ENCODE data around the gene CACNG6. TPM values are rescaled to one million over a fixed set of nuclear protein-coding genes. Genes with fewer than 3 reads are reported as not detected.

Gene CACNG6
- total RNA-seq, 1 experiment from 2014 or later = not detected

DNA sequence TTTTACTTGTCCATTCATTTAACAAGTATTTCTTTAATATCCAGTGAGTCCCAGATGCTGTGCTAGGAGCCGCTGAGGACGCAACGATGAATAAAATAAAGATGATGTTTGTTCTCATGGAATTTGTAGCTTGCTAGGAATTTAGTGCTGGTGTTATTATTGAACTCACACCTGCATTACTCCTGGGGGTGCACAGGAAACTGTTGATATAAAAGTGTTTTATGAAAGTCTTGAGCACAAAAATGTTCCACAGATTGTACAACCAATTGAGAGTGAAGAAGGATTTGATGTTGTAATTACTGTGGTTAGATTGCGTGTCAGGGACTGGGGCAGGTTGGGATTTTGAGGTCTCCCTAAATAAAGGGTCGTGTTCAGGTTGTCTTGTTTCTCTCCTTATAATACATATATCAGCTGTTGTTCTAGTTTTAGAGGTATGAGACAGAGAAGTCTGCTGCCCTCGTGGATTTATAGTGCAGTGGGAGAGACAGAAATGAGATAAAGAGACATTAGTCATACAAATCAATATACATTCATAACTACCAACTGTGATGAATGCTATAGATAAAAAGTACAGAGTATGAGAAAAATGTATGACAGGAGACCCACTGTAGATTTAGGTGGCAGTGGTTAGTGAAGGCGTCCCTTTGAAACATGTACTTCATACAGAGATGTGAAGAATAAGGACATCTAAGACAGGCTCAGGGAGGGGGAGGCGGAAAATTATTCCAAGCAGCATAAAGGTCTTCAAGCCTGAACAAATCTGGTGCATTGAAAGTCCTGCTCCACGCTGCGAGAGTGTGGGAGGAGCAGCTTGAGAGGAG, 11.3 kb downstream of the CACNG6 start:
- H3K4me2 ChIP-seq (ENCODE audit: low read length) = peak overlapping the region; percentile 64
- DNase-seq (peak; percentile 75), ATAC-seq (peak; percentile 83)
- H3K9me2 ChIP-seq (replicated peaks; ENCODE audit: low read length) = no peaks in the 10 kb centered on the region
- intact Hi-C loops (cut with micrococcal nuclease) = no loop called here
- H3K27me3 ChIP-seq (ENCODE audit: low read length) = no peaks in the 10 kb centered on the region; the same call in 1 of the 2 replicates
- ChIA-PET CTCF (interaction anchor here (0.7 to 1.0 kb wide), 2 partner anchors 29 to 65 kb away, joined by 4 to 5 read pairs; no protein-coding TSS in a partner anchor), POLR2A (ENCODE audit: unreplicated experiment) (interaction anchor here (0.7 kb wide), 1 partner anchor 135 kb away, joined by 12 read pairs; the partner anchor contains the start of gene MYADM)
- TF ChIP-seq, protein P1, sequence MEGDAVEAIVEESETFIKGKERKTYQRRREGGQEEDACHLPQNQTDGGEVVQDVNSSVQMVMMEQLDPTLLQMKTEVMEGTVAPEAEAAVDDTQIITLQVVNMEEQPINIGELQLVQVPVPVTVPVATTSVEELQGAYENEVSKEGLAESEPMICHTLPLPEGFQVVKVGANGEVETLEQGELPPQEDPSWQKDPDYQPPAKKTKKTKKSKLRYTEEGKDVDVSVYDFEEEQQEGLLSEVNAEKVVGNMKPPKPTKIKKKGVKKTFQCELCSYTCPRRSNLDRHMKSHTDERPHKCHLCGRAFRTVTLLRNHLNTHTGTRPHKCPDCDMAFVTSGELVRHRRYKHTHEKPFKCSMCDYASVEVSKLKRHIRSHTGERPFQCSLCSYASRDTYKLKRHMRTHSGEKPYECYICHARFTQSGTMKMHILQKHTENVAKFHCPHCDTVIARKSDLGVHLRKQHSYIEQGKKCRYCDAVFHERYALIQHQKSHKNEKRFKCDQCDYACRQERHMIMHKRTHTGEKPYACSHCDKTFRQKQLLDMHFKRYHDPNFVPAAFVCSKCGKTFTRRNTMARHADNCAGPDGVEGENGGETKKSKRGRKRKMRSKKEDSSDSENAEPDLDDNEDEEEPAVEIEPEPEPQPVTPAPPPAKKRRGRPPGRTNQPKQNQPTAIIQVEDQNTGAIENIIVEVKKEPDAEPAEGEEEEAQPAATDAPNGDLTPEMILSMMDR (conservative IDR thresholded peaks at IDR 0.05; ENCODE audit: low read depth, low read length) = no peak
- peaks cover 30% of the 10 kb centered on the region for H3K4me1 ChIP-seq (ENCODE audit: insufficient read depth, low read length)
- peak overlapping the region; percentile 31; the same call in 1 of the 2 replicates for H2AFZ ChIP-seq (ENCODE audit: low read length)
- BruUV-seq (replicated peaks) = TSS peak; percentile 55
- no peaks in the 10 kb centered on the region for H3K36me3 ChIP-seq (ENCODE audit: low read depth, low read length)
- peak overlapping the region; percentile 23; the same call in 1 of the 2 replicates for H3K4me3 ChIP-seq (ENCODE audit: low read length)
- peak overlapping the region; percentile 48 for H3K9ac ChIP-seq (ENCODE audit: low read length)
- no peaks in the 10 kb centered on the region for H4K20me1 ChIP-seq (ENCODE audit: low read length)
- peak overlapping the region; percentile 75 for H3K27ac ChIP-seq (ENCODE audit: low read length)
- no peaks in the 10 kb centered on the region for H3K79me2 ChIP-seq (ENCODE audit: low read length)
- H3F3A ChIP-seq (ENCODE audit: low read length, unreplicated experiment) = no peaks in the 10 kb centered on the region
- no peaks in the 10 kb centered on the region for H3K9me3 ChIP-seq (ENCODE audit: low read length)

DNA sequence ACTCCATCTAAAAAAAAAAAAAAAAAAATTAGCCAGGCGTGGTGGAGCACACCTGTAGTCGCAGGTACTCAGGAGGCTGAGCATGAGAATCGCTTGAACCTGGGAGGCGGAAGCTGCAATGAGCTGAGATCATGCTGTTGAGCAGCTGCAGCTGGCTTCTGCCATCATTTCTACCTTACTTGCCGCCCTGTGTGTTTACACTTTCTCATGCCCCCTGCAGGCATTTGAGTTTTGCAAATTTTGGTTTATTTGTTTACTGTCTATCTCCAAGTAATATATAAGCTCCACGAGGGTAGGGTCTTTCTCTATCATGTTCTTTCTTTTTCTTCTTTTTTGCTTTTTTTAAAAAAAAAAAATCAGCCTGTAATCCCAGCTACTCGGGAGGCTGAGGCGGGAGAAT, 18.0 kb downstream of the CACNG6 start:
- Histone ChIP-seq H3K4me1 (ENCODE audit: insufficient read depth, low read length) (peaks cover 26% of the 10 kb centered on the region), H3K9me3 (ENCODE audit: low read length) (no peaks in the 10 kb centered on the region), H4K20me1 (ENCODE audit: low read length) (no peaks in the 10 kb centered on the region), H3K36me3 (ENCODE audit: low read depth, low read length) (no peaks in the 10 kb centered on the region), H3K9me2 (replicated peaks; ENCODE audit: low read length) (no peaks in the 10 kb centered on the region), H3K79me2 (ENCODE audit: low read length) (no peaks in the 10 kb centered on the region), H2AFZ (ENCODE audit: low read length) (no peak overlapping the region), H3K27me3 (ENCODE audit: low read length) (no peaks in the 10 kb centered on the region), H3K4me2 (ENCODE audit: low read length) (no peak overlapping the region), H3K4me3 (ENCODE audit: low read length) (no peak overlapping the region), H3K27ac (ENCODE audit: low read length) (peak overlapping the region; percentile 96), H3F3A (ENCODE audit: low read length, unreplicated experiment) (no peaks in the 10 kb centered on the region), H3K9ac (ENCODE audit: low read length) (peak overlapping the region; percentile 73; the same call in 1 of the 2 replicates)
- no TSS peak for BruUV-seq (replicated peaks)
- CTCF ChIA-PET = no interaction called here
- ATAC-seq (no peak), DNase-seq (peak; percentile 48)
- intact Hi-C loops (cut with micrococcal nuclease) = no loop called here
- POLR2A ChIA-PET (ENCODE audit: unreplicated experiment) = interaction anchor here (0.7 to 0.8 kb wide), 2 partner anchors 18 to 29 kb away, joined by 3 to 5 read pairs; no protein-coding TSS in a partner anchor
- TF ChIP-seq EZH2phosphoT487 (IDR thresholded peaks at IDR 0.05; ENCODE audit: borderline replicate concordance, low read length) (no peak), EZH2 (IDR thresholded peaks at IDR 0.05; ENCODE audit: low read length, unreplicated experiment) (no peak)
- TF ChIP-seq, protein P1 (conservative IDR thresholded peaks at IDR 0.05; ENCODE audit: low read depth, low read length) = peak; percentile 25; the same call in 1 of the 2 replicates

DNA sequence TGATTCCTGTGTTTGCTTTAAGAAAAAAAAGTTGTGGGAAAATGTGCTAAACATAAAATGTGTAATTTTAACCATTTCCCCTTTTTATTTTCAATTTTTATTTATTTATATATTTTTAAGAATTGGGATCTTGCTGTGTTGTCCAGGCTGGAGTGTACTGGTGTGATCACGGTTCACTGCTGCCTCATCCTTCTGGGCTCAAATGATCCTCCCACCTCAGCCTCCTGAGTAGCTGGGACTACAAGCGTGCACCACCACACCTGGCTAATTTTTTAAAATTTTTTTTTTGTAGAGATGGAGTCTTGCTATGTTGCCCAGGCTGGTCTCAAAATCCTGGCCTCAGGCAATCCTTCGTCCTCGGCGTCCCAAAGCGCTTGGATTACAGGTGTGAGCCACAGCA, 19.0 kb downstream of the CACNG6 start:
- no TSS peak for BruUV-seq (replicated peaks)
- H3K27me3 ChIP-seq (ENCODE audit: low read length) = no peaks in the 10 kb centered on the region
- H4K20me1 ChIP-seq (ENCODE audit: low read length) = no peaks in the 10 kb centered on the region
- no peaks in the 10 kb centered on the region for H3K9me2 ChIP-seq (replicated peaks; ENCODE audit: low read length)
- H3K9me3 ChIP-seq (ENCODE audit: low read length) = no peaks in the 10 kb centered on the region
- no peak for DNase-seq
- CTCF ChIA-PET = no interaction called here
- no peak overlapping the region for H3K9ac ChIP-seq (ENCODE audit: low read length)
- H2AFZ ChIP-seq (ENCODE audit: low read length) = no peak overlapping the region
- POLR2A ChIA-PET (ENCODE audit: unreplicated experiment) = no interaction called here
- no peaks in the 10 kb centered on the region for H3K79me2 ChIP-seq (ENCODE audit: low read length)
- no peaks in the 10 kb centered on the region for H3K36me3 ChIP-seq (ENCODE audit: low read depth, low read length)
- intact Hi-C loops (cut with micrococcal nuclease) = no loop called here
- no peak overlapping the region for H3K4me2 ChIP-seq (ENCODE audit: low read length)
- peaks cover 26% of the 10 kb centered on the region for H3K4me1 ChIP-seq (ENCODE audit: insufficient read depth, low read length)
- ATAC-seq = no peak
- no peak overlapping the region for H3K4me3 ChIP-seq (ENCODE audit: low read length)
- H3F3A ChIP-seq (ENCODE audit: low read length, unreplicated experiment) = no peaks in the 10 kb centered on the region
- H3K27ac ChIP-seq (ENCODE audit: low read length) = no peak overlapping the region
- TF ChIP-seq EZH2phosphoT487 (IDR thresholded peaks at IDR 0.05; ENCODE audit: borderline replicate concordance, low read length) (no peak), EZH2 (IDR thresholded peaks at IDR 0.05; ENCODE audit: low read length, unreplicated experiment) (no peak)
- TF ChIP-seq, protein P1 (conservative IDR thresholded peaks at IDR 0.05; ENCODE audit: low read depth, low read length) = no peak
